ENCODE measurements around the gene PRR15L. TPM values are rescaled to one million over a fixed set of nuclear protein-coding genes. Genes with fewer than 3 reads are reported as not detected.

Gene PRR15L
- 2.2 TPM for total RNA-seq

DNA sequence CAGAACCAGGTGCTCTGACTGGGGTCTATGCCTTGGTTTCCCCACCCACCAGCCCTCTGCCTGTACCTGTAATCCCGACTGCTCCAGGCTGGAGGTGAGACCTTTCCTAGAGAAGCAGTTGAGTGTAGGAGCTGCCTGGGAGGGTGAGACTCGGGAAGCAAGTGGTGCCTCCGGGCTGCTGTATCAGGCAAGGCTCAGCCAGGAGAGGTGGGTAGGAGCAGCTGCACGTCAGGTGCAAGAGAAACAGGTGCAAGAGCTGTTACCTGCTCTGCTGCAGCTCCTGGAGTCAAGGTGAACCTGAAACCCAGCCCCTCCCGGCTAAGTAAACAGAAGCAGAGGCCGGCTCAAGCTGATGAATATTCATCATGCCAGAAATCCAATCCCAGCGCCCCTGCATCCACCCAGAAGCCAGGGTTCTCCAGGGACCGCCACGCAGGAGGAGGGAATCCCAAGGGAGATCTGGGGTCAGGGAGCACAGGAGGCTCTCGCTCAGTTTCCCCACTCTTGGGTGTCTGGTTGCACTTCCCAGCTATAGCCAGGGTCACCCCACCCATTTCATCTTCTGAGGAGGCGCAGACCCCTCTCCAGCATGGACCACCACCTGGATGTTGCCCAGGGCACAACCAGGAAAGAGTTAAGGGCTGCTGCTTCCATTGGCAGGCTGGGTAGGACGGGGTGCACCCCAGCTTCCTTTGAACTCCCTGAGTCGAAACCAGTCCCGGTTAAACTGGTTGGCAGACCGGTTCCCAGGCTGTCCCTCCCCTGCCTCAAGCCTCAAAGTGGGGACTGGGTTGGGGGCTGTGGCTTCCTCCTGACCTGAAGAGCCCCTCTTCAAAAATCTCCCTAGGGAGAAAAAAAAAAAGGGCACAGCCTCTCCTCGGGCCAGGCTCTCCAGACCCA lies at the start of gene PRR15L:
Gene PRR15L (minus strand): TSS at position 293 of the 900 bp plus-strand sequence. CDS start 4,649 bp downstream, outside the sequence.
- H3K27me3 ChIP-seq: no peaks in the 10 kb centered on the region
- peaks cover 12% of the 10 kb centered on the region for H3K4me1 ChIP-seq
- H3K4me3 ChIP-seq: no peak within 1 kb of the TSS
- no peak for DNase-seq (ENCODE audit: extremely low spot score in 2 of 2)
- intact Hi-C loops (cut with DNase I): no loop called here
- no peak within 1 kb of the TSS for H3K27ac ChIP-seq
- no peaks in the 10 kb centered on the region for H3K36me3 ChIP-seq
- H3K9me3 ChIP-seq: no peaks in the 10 kb centered on the region
- TF ChIP-seq CTCF (IDR thresholded peaks at IDR 0.05): no peak
- TF ChIP-seq POLR2A (IDR thresholded peaks at IDR 0.05): no peak
- TF ChIP-seq POLR2AphosphoS5 (IDR thresholded peaks at IDR 0.05; ENCODE audit: insufficient read depth in 1 of 2, low read depth in 1 of 2): no peak

DNA sequence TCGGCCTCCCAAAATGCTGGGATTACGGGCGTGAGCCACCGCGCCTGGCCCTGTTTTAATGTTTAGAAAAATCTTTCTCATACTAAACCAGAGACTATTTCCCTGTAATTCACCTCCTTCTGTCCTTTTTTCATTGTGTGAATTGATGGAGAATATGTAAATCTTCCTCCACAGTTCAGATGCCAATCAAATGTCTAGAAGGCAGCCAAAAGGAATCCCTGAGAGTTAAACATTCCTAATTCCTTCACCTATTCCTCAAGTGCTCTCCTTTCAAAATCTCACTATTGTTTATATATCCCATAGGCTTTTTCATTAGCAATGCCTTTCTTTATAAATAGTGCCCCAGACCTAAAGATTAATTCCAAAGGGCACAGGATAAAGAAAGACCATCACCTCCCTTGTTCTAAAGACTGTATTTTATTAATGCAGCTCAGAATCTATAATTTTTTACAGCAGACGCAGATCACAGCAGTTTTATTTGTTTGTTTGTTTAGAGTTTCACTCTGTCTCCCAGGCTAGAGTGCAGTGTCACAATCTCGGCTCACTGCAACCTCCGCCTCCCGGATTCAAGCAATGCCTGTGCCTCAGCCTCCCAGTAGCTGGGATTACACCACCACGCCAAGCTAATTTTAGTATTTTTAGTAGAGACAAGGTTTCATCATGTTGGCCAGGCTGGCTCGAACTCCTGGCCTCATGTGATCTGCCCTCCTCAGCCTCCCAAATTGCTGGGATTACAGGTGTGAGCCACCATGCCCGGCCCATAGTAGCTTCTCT lies 49.4 kb upstream of the PRR15L start:
- Histone ChIP-seq H3K27me3 (no peaks in the 10 kb centered on the region), H3K27ac (no peak overlapping the region), H3K4me1 (peaks cover 19% of the 10 kb centered on the region), H3K9me3 (no peaks in the 10 kb centered on the region), H3K36me3 (no peaks in the 10 kb centered on the region), H3K4me3 (no peak overlapping the region)
- TF ChIP-seq POLR2AphosphoS5 (IDR thresholded peaks at IDR 0.05; ENCODE audit: insufficient read depth in 1 of 2, low read depth in 1 of 2): no peak
- TF ChIP-seq POLR2A (IDR thresholded peaks at IDR 0.05): no peak
- TF ChIP-seq CTCF (IDR thresholded peaks at IDR 0.05): no peak
- DNase-seq (ENCODE audit: extremely low spot score in 2 of 2): no peak
- intact Hi-C loops (cut with DNase I): no loop called here

GRCh38 chr17:48004983-48005382 lies 47.3 kb upstream of the PRR15L start:
- TF ChIP-seq POLR2A (IDR thresholded peaks at IDR 0.05): no peak
- Histone ChIP-seq H3K27ac (no peak overlapping the region), H3K27me3 (no peaks in the 10 kb centered on the region), H3K36me3 (no peaks in the 10 kb centered on the region), H3K9me3 (no peaks in the 10 kb centered on the region), H3K4me1 (peaks cover 12% of the 10 kb centered on the region), H3K4me3 (no peak overlapping the region)
- intact Hi-C loops (cut with DNase I): no loop called here
- no peak for DNase-seq (ENCODE audit: extremely low spot score in 2 of 2)

DNA sequence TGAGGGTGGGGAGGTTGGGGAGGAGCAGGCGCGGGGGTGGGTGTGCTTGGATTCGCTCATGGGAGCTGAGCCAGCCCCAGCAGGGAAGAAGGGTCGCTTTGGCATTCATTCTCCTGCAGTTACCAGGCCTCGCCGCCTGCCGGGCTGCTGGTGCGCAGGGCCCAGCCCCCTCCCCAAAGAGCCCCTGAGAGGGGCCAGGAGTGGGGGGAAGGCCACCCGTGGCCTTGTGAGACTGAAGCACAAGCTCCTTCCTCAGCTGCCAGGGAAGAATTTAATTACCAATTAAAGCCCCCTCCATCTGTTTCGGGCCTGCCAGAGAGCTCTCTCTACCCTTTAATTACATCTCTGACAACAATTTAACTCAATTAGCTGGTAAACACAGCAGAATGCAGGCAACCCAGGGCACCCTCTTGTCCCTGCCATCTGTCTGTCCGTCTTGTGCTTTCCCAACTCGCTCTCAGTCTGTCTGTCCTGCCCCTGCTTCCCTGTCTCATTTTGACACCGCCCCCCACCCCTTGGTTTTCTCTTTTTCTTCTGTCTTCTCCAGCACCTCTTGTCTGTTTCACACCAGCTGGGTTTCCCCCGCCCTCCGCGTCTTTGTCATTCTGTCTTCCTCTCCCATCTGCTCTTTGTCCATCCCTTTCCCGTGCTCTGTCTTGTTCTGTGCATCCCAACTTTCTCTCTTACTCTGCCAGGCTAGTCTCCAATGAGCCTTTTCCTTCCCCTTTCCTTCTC lies 45.9 kb upstream of the PRR15L start:
- DNase-seq (ENCODE audit: extremely low spot score in 2 of 2): no peak
- intact Hi-C loops (cut with DNase I): no loop called here
- no peak overlapping the region for H3K27ac ChIP-seq

More for the DNA sequence above, 45.9 kb upstream of the PRR15L start:
- Histone ChIP-seq H3K36me3 (no peaks in the 10 kb centered on the region), H3K9me3 (no peaks in the 10 kb centered on the region), H3K27me3 (no peaks in the 10 kb centered on the region), H3K4me3 (no peak overlapping the region), H3K4me1 (peaks cover 12% of the 10 kb centered on the region)
- TF ChIP-seq CTCF (IDR thresholded peaks at IDR 0.05): no peak
- no peak for TF ChIP-seq POLR2AphosphoS5 (IDR thresholded peaks at IDR 0.05; ENCODE audit: insufficient read depth in 1 of 2, low read depth in 1 of 2)
- no peak for TF ChIP-seq POLR2A (IDR thresholded peaks at IDR 0.05)
